NB4 (cell line): ENCODE data around the gene APC.

ENCODE experiments used
- CTCF ChIP-seq: IDR thresholded peaks from one replicate; pipeline ENCODE4 v1.5.1; 2012; ENCODE audit warnings: low read depth, low read length
- MAX ChIP-seq: IDR thresholded peaks from 2 replicates; pipeline ENCODE4 v1.6.1; 2011; ENCODE audit warnings: low read depth, low read length
- MYC ChIP-seq: IDR thresholded peaks from 2 replicates; pipeline ENCODE4 v1.6.1; 2011; ENCODE audit warnings: low read depth, low read length
- POLR2A ChIP-seq: IDR thresholded peaks from 2 replicates; pipeline ENCODE4 v1.6.1; 2011; ENCODE audit warnings: mild to moderate bottlenecking; ENCODE audit not compliant: insufficient read length; ENCODE audit errors: extremely low read depth

GRCh38 chr5:112697322-112697721 is 40.4 kb upstream of the APC start:
- TF ChIP-seq POLR2A, result no peak
- no peak for TF ChIP-seq MYC
- TF ChIP-seq CTCF, result no peak
- no peak for TF ChIP-seq MAX
